Adipocyte (in vitro differentiated cells): ENCODE measurements around the gene TNFSF4.
"Not testable (repeated sequence)": the region's sequence is repeated elsewhere in the genome, so short reads cannot be mapped to it uniquely, and the experiment has no call there.

ENCODE experiments used
- DNase-seq: peaks from one replicate; pipeline ENCODE4 v3.0.0-alpha.2; 2015; ENCODE audit warnings: low read depth
- H3K27me3 ChIP-seq: replicated peaks from 2 replicates; pipeline ENCODE4 v1.7.0; 2013; ENCODE audit warnings: mild to moderate bottlenecking, low read length, moderate library complexity; ENCODE audit not compliant: control insufficient read depth, insufficient read depth
- H3K36me3 ChIP-seq: 2 replicates; pipeline ENCODE4 v1.7.0; 2013; ENCODE audit warnings: low read length, mild to moderate bottlenecking, moderate library complexity; ENCODE audit not compliant: control insufficient read depth, insufficient read depth, severe bottlenecking
- H3K4me1 ChIP-seq: 2 replicates; pipeline ENCODE4 v1.7.0; 2013; ENCODE audit warnings: mild to moderate bottlenecking, low read length, moderate library complexity; ENCODE audit not compliant: control insufficient read depth, insufficient read depth
- H3K4me3 ChIP-seq: 2 replicates; pipeline ENCODE4 v1.7.0; 2013; ENCODE audit warnings: mild to moderate bottlenecking, low read length, moderate library complexity
- H3K9ac ChIP-seq: 2 replicates; pipeline ENCODE4 v1.7.0; 2013; ENCODE audit warnings: mild to moderate bottlenecking, low read length, moderate library complexity
- H3K9me3 ChIP-seq: 2 replicates; pipeline ENCODE4 v1.7.0; 2013; ENCODE audit warnings: mild to moderate bottlenecking, low read length, moderate library complexity; ENCODE audit not compliant: control insufficient read depth

TNFSF4 gene

GRCh38 chr1:173161510-173162221 lies 45.5 kb downstream of the TNFSF4 start:
- peak; percentile 50 for DNase-seq
- Histone ChIP-seq H3K9ac (no peak overlapping the region), H3K36me3 (no peaks in the 10 kb centered on the region), H3K9me3 (no peaks in the 10 kb centered on the region), H3K4me3 (no peak overlapping the region), H3K4me1 (no peaks in the 10 kb centered on the region), H3K27me3 (no peaks in the 10 kb centered on the region)

GRCh38 chr1:173153964-173154363 lies 53.2 kb downstream of the TNFSF4 start:
- not testable (repeated sequence) for H3K4me1 ChIP-seq, H3K9me3 ChIP-seq, H3K4me3 ChIP-seq, DNase-seq, H3K36me3 ChIP-seq, H3K9ac ChIP-seq
- H3K27me3 ChIP-seq = peaks cover 13% of the 10 kb centered on the region

GRCh38 chr1:173153503-173153902 lies 53.6 kb downstream of the TNFSF4 start:
- Histone ChIP-seq H3K4me3 (no peak overlapping the region), H3K36me3 (no peaks in the 10 kb centered on the region), H3K4me1 (peaks cover 9% of the 10 kb centered on the region), H3K9ac (no peak overlapping the region), H3K27me3 (peaks cover 13% of the 10 kb centered on the region), H3K9me3 (peaks cover 4% of the 10 kb centered on the region)
- no peak for DNase-seq

- Histone ChIP-seq H3K9me3 (peaks cover 5% of the 10 kb centered on the region), H3K9ac (no peak overlapping the region), H3K4me3 (no peak overlapping the region), H3K4me1 (peaks cover 9% of the 10 kb centered on the region), H3K36me3 (no peaks in the 10 kb centered on the region), H3K27me3 (peaks cover 16% of the 10 kb centered on the region)
- no peak for DNase-seq
Measured at GRCh38 chr1:173152598-173152997, 54.5 kb downstream of the TNFSF4 start.

GRCh38 chr1:173150795-173151194 lies 56.3 kb downstream of the TNFSF4 start:
- DNase-seq = no peak
- Histone ChIP-seq H3K27me3 (peaks cover 32% of the 10 kb centered on the region), H3K9me3 (peaks cover 22% of the 10 kb centered on the region), H3K4me3 (no peak overlapping the region), H3K36me3 (no peaks in the 10 kb centered on the region), H3K4me1 (peaks cover 9% of the 10 kb centered on the region), H3K9ac (no peak overlapping the region)

GRCh38 chr1:173149887-173150286 lies 57.2 kb downstream of the TNFSF4 start:
- Histone ChIP-seq H3K9ac (no peak overlapping the region), H3K4me3 (no peak overlapping the region), H3K27me3 (peaks cover 32% of the 10 kb centered on the region), H3K36me3 (no peaks in the 10 kb centered on the region), H3K4me1 (peaks cover 9% of the 10 kb centered on the region), H3K9me3 (peaks cover 31% of the 10 kb centered on the region)
- DNase-seq = peak; percentile 31

- DNase-seq = no peak
Measured at GRCh38 chr1:173148971-173149370, 58.2 kb downstream of the TNFSF4 start.

GRCh38 chr1:173148545-173148944 lies 58.6 kb downstream of the TNFSF4 start:
- Histone ChIP-seq H3K9ac (no peak overlapping the region), H3K9me3 (peaks cover 41% of the 10 kb centered on the region), H3K27me3 (peaks cover 32% of the 10 kb centered on the region), H3K4me1 (peaks cover 9% of the 10 kb centered on the region), H3K4me3 (no peak overlapping the region), H3K36me3 (no peaks in the 10 kb centered on the region)
- no peak for DNase-seq

More at GRCh38 chr1:173148971-173149370, 58.2 kb downstream of the TNFSF4 start:
- no peak overlapping the region for H3K9ac ChIP-seq
- no peaks in the 10 kb centered on the region for H3K36me3 ChIP-seq
- H3K4me3 ChIP-seq = no peak overlapping the region
- H3K4me1 ChIP-seq = peaks cover 9% of the 10 kb centered on the region
- H3K27me3 ChIP-seq = peaks cover 32% of the 10 kb centered on the region
- peaks cover 39% of the 10 kb centered on the region for H3K9me3 ChIP-seq

GRCh38 chr1:173140733-173141132 lies 66.4 kb downstream of the TNFSF4 start:
- Histone ChIP-seq H3K4me1 (peaks cover 4% of the 10 kb centered on the region), H3K9me3 (peaks cover 37% of the 10 kb centered on the region), H3K27me3 (peaks cover 7% of the 10 kb centered on the region), H3K9ac (no peak overlapping the region), H3K36me3 (no peaks in the 10 kb centered on the region), H3K4me3 (no peak overlapping the region)
- DNase-seq = no peak

GRCh38 chr1:173139706-173140105 lies 67.4 kb downstream of the TNFSF4 start:
- Histone ChIP-seq H3K27me3 (peaks cover 7% of the 10 kb centered on the region), H3K4me1 (peaks cover 4% of the 10 kb centered on the region), H3K36me3 (no peaks in the 10 kb centered on the region), H3K9ac (no peak overlapping the region), H3K4me3 (no peak overlapping the region), H3K9me3 (peaks cover 27% of the 10 kb centered on the region)
- no peak for DNase-seq

GRCh38 chr1:173137107-173137706 lies 69.9 kb downstream of the TNFSF4 start:
- DNase-seq = peak; percentile 46
- Histone ChIP-seq H3K9ac (no peak overlapping the region), H3K9me3 (peaks cover 5% of the 10 kb centered on the region), H3K4me1 (peaks cover 4% of the 10 kb centered on the region), H3K4me3 (no peak overlapping the region), H3K36me3 (no peaks in the 10 kb centered on the region), H3K27me3 (peaks cover 11% of the 10 kb centered on the region)
